SKM-1 treated with dmso at 0.1 percent for 144 hours (cell line): ENCODE data around the gene CREB5.
"Not testable (repeated sequence)": the region's sequence is repeated elsewhere in the genome, so short reads cannot be mapped to it uniquely, and the experiment has no call there.

Source experiments
- DNase-seq: peaks from one replicate; lab custom pipeline; 2025; ENCODE audit not compliant: unreplicated experiment; lab: John Stamatoyannopoulos, UW

Gene CREB5

DNA sequence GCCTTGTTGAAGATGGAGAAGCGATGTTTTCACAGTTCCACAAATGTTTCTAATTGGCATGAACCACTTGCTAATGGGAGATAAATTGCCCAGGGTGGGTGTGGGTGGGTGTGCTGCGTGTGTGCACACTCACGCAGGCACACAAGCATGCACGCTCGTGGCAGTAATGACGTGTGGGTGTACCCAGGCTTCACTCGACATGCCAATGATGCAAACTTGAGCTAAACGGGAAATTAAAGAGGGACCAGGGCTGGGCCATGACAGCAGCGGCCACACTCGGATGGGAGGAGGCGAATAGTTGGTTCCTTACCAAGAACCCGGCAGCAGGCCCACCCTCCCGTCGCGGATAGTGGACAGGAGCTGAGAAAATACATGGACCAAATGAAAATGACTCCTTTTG lies 386.0 kb downstream of the CREB5 start:
- DNase-seq: no peak

- DNase-seq: no peak
Observed at GRCh38 chr7:28799619-28800018, 387.3 kb downstream of the CREB5 start.

DNA sequence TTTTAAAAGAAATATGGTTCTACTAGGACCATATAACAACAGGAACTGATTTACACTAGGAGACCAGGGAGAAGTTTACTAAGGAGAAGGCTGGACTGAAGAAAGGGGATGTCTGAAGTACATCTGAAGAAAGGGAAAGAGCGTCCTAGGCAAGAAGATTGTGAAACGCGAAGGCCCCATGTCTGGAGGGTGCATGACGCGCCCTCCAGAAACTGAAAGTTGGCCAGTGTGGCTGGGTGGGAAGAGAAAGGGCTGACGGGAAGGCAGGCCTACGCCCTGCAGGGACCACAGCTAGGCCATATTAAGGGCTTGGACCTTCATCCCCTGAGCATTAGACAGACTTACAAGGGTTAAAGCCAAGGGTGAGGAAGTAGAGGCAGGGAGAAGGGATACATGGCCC lies 387.8 kb downstream of the CREB5 start:
- DNase-seq: no peak

GRCh38 chr7:28802450-28802849 lies 390.1 kb downstream of the CREB5 start:
- no peak for DNase-seq

DNA sequence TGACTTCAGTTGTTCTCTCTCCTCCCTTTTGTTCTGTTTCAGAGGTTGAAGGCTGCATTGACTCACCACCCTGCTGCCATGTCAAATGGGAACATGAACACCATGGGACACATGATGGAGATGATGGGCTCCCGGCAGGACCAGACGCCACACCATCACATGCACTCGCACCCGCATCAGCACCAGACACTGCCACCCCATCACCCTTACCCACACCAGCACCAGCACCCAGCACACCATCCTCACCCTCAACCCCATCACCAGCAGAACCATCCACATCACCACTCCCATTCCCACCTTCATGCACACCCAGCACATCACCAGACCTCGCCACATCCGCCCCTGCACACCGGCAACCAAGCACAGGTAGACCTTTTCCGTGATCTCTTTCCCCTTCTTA lies 391.8 kb downstream of the CREB5 start:
- DNase-seq: no peak

DNA sequence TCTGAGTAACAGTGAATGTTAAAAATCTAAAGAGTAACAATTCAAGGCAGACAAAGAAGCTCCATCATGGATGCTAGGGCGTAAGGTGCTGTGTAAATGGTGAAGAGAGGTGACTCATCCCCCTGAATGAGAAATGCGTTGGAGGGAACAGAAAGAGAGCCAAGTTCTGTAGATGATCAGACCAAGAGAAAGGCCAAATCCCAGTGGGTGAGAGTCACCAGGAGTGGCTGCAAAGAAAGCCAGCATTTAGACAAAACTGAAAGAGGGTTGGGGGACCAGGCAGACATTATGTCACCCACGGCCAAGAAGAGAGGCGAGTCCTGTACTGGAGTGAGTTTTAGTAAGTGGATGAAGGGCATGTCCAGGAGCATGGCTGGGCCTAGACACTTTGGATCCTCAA lies 392.7 kb downstream of the CREB5 start:
- DNase-seq: no peak

GRCh38 chr7:28806841-28807240 lies 394.5 kb downstream of the CREB5 start:
- DNase-seq: no peak

DNA sequence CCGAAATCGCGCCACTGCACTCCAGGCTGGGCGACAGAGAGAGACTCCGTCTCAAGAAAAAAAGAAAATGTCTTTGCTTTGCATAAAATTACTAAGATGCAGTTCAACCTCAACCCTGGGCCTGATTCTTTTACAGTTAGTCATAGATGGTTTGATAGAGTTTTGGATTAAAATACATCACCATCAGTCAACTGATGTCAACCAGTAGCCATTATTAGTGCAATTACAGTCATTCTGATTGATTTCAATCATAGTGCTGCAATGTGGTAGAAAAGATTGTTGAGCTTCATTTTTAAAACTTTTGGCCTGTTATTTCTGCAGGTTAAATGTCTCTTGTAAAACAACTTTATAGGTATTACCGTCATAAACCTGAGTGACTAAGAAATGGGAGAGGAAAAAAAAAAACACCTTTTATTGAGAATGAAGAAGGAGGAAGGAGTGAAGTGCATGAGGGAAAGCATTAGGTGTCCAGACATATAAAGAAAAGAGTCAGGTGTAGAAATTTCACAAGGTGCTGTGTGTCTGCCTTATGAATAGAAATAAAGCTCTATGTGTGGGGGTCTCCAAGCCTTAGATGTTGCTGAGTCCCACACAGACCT lies 395.2 kb downstream of the CREB5 start:
- DNase-seq: no peak

- DNase-seq: no peak
Observed at GRCh38 chr7:28808796-28809533, 396.6 kb downstream of the CREB5 start.

DNA sequence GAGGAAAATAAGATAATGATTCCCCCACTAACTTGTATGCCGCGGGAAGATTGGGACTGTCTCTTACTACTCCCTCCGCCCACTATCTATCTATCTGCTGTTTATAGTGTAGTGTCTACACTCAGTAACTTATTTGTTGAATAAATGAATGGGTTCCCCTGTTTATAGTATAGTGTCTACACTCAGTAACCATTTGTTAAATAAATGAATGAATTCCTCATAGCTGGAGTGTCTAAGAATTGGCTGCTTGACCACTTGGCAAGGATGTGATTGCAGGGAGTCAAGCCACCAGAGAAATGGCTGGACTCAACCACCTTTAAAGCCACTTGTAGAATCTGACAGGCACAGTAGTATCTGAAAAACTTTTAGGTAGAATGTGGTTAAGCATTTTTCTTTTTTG lies 398.7 kb downstream of the CREB5 start:
- no peak for DNase-seq

DNA sequence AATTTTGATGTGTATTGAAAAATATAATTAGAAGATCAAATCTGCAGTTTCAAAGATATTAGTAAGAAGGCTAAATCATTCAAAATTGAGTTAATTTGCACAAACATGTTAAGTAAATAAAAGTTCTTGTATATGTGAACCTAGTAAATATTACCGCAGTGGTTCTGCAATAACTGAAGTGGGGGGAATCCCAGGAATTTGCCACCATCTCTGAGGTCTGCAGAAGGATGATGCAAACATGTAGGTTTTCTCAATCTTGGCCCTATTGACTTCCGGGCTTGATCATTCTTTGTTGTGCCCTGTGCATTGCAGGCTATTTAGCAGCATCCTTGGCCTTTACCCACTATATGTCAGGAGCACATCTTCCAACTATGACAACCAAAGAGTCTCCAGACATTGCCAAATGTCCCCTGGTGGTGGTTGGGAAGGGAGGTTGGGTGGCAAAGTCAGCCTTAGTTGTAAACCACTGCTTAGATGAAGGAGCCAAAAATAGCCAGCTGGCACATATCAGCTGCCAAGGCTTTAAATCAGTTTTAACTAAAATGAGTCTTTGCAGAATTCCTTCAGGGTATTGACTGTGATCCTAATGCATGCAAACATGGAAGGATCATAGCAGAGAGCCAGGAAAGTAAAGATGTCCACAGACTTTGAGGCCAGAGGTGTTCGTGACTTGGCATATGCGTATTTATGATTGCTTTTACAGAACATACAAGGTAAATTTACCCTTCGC lies 399.5 kb downstream of the CREB5 start:
- DNase-seq: no peak

DNA sequence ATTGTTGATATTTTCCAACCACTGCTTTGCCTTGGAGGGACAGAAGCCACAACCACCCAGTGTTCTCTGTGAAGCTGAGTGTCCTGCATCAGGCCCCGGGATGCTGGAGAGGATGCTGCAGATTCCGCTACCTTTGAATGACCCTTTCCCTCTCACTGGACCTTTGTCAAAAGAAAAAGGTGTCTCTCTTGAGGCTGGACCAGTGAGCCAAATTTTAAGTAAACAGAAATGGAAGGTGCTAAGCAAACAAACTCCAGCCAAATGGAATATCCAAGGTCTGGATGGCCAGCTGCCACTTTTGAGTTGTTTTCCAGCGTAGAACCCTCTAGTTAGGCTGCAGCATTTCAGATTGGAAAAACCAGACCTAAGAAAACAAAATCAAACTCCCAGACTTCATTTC lies 400.3 kb downstream of the CREB5 start:
- no peak for DNase-seq

GRCh38 chr7:28813243-28813962 lies 401.1 kb downstream of the CREB5 start:
- DNase-seq: no peak

DNA sequence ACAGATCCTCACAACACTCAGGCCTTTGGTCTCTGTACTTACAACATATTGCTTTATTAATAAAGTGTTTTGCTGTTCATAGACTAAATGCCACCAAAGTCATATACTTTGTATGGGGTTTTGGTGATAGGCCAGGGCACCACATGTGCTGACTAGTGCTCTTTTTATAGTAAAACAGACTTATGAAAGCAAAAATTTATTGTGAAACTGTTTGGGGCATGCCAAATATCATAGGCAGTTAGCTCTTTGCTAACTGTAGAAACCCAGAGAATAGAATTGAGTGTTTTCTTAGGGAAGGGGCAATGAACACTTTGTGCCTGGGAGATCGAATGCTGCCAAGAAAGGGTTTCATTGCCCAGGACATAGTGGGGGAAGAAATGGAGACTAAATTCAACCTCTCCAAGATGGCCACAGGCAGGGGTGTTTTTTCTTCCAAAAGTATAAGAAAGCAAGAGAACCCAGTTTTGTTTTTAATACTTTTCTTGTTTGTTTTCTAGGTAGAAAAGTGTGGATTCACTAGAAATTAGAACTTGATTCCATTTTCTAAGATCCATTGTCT lies 403.1 kb downstream of the CREB5 start:
- no peak for DNase-seq

GRCh38 chr7:28815928-28816373 lies 403.6 kb downstream of the CREB5 start:
- DNase-seq: no peak

DNA sequence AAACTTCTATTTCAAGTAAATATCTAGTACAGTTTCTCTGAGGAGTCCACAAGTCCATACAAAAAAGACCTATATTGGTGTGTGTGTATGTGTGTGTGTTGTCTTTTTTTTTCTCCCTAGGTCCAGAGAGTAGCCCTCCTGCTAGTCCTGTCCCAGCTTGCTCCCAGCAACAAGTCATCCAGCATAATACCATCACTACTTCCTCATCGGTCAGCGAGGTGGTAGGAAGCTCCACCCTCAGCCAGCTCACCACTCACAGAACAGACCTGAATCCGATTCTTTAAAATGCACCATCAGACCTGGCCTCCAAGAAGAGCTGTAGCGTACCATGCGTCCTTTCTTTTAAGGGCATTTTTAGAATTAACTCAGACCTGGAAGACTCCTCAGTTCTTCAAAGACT lies 406.7 kb downstream of the CREB5 start:
- DNase-seq: no peak

- no peak for DNase-seq
Observed at GRCh38 chr7:28823582-28823981, 411.3 kb downstream of the CREB5 start.

GRCh38 chr7:28825817-28826448 lies 413.6 kb downstream of the CREB5 start:
- not testable (repeated sequence) for DNase-seq

DNA sequence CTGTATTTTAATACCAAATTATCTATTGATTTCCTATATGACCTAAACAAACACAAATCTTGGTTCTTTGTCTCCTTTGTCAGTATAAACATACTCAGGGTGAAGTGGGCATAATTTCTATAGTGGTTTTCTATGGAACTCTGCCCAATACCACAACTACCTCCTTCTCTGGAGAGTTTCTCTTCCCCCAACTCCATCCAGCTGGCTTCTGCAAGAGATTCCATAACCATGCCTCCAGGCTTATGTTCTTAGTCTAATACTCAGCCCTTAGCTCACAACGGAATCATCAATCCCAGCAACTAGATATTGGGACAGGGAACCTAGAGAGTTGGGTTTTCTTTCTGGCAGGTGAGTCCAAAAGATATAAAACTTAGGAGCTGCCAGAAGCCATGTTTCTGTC lies 418.5 kb downstream of the CREB5 start:
- DNase-seq: no peak

- no peak for DNase-seq
Observed at GRCh38 chr7:28832669-28833068, 420.4 kb downstream of the CREB5 start.

DNA sequence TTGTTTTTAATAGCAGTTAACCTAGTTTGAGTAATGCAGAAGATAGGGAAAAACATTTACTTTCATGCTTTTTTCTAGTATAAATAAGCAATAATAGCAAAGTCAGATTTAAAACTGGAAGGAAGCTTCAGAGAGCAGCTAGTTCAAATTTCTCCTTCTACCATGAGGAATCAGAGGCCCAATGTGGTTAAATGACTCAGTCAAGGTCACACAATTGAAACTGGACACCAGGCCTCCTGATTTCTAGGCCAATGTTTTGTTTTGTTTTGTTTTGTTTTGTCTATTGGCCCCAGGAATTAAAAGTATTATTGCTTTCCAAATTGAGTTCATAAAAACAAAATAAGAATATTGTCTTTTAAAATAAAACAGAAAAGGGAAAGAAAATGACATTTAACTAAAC lies 423.5 kb downstream of the CREB5 start:
- no peak for DNase-seq
